Heart right ventricle (tissue), 16 donors: ENCODE data around the gene ADARB2. TPM values are rescaled to one million over a fixed set of nuclear protein-coding genes. Genes with fewer than 3 reads are reported as not detected.
"Not testable (repeated sequence)": the region's sequence is repeated elsewhere in the genome, so short reads cannot be mapped to it uniquely, and the experiment has no call there.

ENCODE experiments used
- ATAC-seq, 8 donors: fragments of 200-7000 bp; cut with Tn5 transposase; one replicate each; pipeline ENCODE4 v1.9.1; 2020; ENCODE audit warnings: mild to moderate bottlenecking in 8 of 8, moderate library complexity in 8 of 8, moderate number of reproducible peaks in 1 of 8
- DNase-seq, 2 donors: peaks; one replicate each; pipeline ENCODE4 v3.0.0-alpha.2; 2020
- H3K27ac ChIP-seq, 10 donors: fragments of 200-600 bp; sonication (generic) in 2 of 10; one replicate each; pipeline versions ENCODE4 v1.5.0 to v1.8.0; 2020 to 2022; ENCODE audit warnings: mild to moderate bottlenecking in 3 of 10
- H3K27me3 ChIP-seq, 7 donors: fragments of 200-600 bp; one replicate each; pipeline ENCODE4 v1.8.0; 2021 to 2022; ENCODE audit warnings: mild to moderate bottlenecking in 2 of 7
- H3K36me3 ChIP-seq, 9 donors: fragments of 200-600 bp; sonication (generic) in 1 of 9; one replicate each; pipeline versions ENCODE4 v1.5.0 to v1.8.0; 2020 to 2022; ENCODE audit warnings: mild to moderate bottlenecking in 2 of 9
- H3K4me1 ChIP-seq, 9 donors: fragments of 200-600 bp; sonication (generic) in 1 of 9; one replicate each; pipeline versions ENCODE4 v1.5.0 to v1.8.0; 2020 to 2022; ENCODE audit warnings: mild to moderate bottlenecking in 4 of 9
- H3K4me3 ChIP-seq, 10 donors: fragments of 200-600 bp; sonication (generic) in 2 of 10; one replicate each; pipeline versions ENCODE4 v1.5.0 to v1.8.0; 2020 to 2022; ENCODE audit warnings: mild to moderate bottlenecking in 7 of 10, moderate library complexity in 2 of 10
- H3K9me3 ChIP-seq, 11 donors: fragments of 200-600 bp in 10 of 11; sonication (generic) in 2 of 11; one replicate each; pipeline versions ENCODE4 v1.5.0 to v1.8.0; 2013 to 2022; ENCODE audit warnings: mild to moderate bottlenecking in 2 of 11, control low read depth in 1 of 11, moderate library complexity in 1 of 11
- WGBS, 2 donors: extraction: QIAGEN DNeasy Blood & Tissue Kit; methylation state at CpG; one replicate each; pipeline ENCODE4 v1.1.7; 2013; ENCODE audit warnings: inconsistent platforms in 1 of 2; 5-methylcytosine and 5-hydroxymethylcytosine counted together
- intact Hi-C, 10 donors: fragments of 100-400 bp; cut with DNase I; formaldehyde crosslinking; loops; one replicate each; pipeline versions ENCODE4 v1.11.1 to v1.14.2; 2022
- polyA plus RNA-seq, 2 donors: library from polyadenylated mRNA; stranded (reverse); fragments of 200-250 nt; gene quantifications; one replicate each; pipeline ENCODE4 v1.2.3, GENCODE V29; 2013
- total RNA-seq, 10 donors: library from RNA; stranded (reverse); fragmentation: NEBNext Ultra II Directional in 3 of 10; extraction: Animal tissue kit (Norgen Biotek cat#: 25700) in 3 of 10; gene quantifications; one replicate each; pipeline versions ENCODE4 v1.2.1 to v1.2.4, GENCODE V29; 2021 to 2023
- TF ChIP-seq, protein P1 (sequence below), 9 donors: fragments of 200-600 bp; sonication (generic) in 2 of 9; IDR thresholded peaks; one replicate each; pipeline versions ENCODE4 v1.5.0 to v1.8.0; 2021 to 2022; ENCODE audit warnings: antibody characterized with exemption in 9 of 9, mild to moderate bottlenecking in 5 of 9, moderate library complexity in 1 of 9
- donor health status: Arrhythmogenic right ventricular cardiomyopathy.
- donor health status: ischemic (EF 13 %, LVEDD 7.1; RV severe dilation, severe dysfunction).
- donor health status: healthy with polysubstance abuse.
- donor health status: DM: no; HTN: yes; CAD: no.
- donor health status: DM: no; HTN: no; CAD: no.
- donor health status: ischemic (EF 25% LVEDD 6.9; RV normal size, moderate dysfunction).
- donor health status: ischemic (EF 25% LVEDD 5.7; RV mildly dilated, moderate dysfunction).
- donor health status: healthy.
- donor health status: DM: yes; HTN: yes; CAD: no.
- donor health status: Ischemic cardiomyopathy.
- donor health status: ischemic (EF 35%, LVEDD 5.7; RV mildly dilated, moderate dysfunction).
- donor health status: nonischemic (EF 11% LVEDD 7.7; RV severe dilation, severe dysfunction).
- donor health status: DM: yes; HTN: yes; CAD: no.
- donor health status: PGD.
- donor health status: ischemic (EF 29% LVEDD 5.4; RV normal size, mild dysfunction).
- donor health status: nonischemic (EF 23%, LVEDD 6.1; RV moderate dilation, normal function).

Gene ADARB2
- total and polyA plus RNA-seq, 12 donors, result 0.08 to 0.47 (median 0.17) TPM; not detected in 2

DNA sequence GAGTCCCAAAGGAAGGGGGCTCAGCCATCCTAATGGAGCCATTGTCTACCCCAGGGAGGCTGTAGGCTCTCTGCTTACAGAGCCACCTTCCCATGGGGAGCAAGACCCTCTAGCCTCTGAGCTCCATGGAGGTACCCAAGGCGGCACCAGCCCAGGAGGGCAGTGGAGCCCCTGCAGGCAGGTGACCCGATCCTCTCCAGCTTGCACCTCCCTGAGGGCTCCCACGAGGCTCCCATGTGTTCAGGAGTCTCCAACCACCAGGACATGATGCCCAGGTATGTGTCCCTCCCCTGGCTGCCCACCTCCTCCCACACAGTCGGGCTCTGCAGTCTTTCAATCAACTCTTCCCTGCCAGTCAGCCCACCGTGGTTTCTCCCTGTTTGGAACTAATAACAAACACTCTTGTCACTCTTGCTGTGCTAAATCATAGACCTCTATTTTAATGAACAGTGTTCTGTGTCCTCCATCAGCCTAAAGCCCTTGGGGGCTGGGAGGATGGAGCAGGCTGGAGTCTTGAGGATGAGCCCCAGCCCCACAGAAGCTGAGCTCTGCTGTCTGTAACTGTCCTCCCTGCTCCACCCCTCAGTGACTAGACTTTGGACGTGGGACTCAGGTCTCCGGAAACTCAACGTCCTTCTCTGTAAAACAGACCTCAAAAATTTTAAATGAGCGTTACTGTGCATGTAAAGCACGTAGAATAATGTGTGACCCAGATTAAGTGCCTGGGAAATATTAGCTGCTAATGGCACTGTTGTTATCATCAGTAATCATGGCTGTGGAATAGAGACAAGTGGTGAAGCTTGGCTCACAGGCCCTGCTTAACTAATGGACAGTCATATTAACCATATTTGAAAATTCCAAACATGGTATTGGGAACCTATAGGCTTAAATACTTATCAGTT lies 382.3 kb downstream of the ADARB2 start:
- TF ChIP-seq, protein P1, sequence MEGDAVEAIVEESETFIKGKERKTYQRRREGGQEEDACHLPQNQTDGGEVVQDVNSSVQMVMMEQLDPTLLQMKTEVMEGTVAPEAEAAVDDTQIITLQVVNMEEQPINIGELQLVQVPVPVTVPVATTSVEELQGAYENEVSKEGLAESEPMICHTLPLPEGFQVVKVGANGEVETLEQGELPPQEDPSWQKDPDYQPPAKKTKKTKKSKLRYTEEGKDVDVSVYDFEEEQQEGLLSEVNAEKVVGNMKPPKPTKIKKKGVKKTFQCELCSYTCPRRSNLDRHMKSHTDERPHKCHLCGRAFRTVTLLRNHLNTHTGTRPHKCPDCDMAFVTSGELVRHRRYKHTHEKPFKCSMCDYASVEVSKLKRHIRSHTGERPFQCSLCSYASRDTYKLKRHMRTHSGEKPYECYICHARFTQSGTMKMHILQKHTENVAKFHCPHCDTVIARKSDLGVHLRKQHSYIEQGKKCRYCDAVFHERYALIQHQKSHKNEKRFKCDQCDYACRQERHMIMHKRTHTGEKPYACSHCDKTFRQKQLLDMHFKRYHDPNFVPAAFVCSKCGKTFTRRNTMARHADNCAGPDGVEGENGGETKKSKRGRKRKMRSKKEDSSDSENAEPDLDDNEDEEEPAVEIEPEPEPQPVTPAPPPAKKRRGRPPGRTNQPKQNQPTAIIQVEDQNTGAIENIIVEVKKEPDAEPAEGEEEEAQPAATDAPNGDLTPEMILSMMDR (IDR thresholded peaks at IDR 0.05), result no peak
- H3K4me1 ChIP-seq, result no peaks in the 10 kb centered on the region
- H3K36me3 ChIP-seq, result no peaks in the 10 kb centered on the region
- ATAC-seq (no peak), DNase-seq (no peak)
- no peaks in the 10 kb centered on the region for H3K9me3 ChIP-seq
- H3K4me3 ChIP-seq, result no peak overlapping the region
- peaks cover 0 to 43% (median 22%) of the 10 kb centered on the region in 7 donors for H3K27me3 ChIP-seq
- H3K27ac ChIP-seq, result no peak overlapping the region
- WGBS, 2 donors, result 64 to 71% methylated on average over 10 of the region's 10 CpGs
- intact Hi-C loops, result loop anchor here in 1 of 10 donors (2.0 kb wide), 1 partner anchor 32 kb away; no protein-coding TSS in a partner anchor

DNA sequence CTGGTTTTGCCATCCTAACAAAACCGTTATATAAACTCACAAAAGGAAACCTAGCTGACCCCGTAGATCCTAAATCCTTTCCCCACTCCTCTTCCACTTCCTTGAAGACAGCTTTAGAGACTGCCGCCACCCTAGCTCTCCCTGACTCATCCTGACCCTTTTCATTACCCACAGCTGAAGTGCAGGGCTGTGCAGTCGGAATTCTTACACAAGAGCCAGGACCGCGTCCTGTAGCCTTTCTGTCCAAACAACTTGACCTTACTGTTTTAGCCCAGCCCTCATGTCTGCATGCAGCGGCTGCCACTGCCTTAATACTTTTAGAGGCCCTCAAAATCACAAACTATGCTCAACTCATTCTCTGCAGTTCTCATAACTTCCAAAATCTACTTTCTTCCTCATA lies 385.0 kb downstream of the ADARB2 start:
- H3K36me3 ChIP-seq, H3K4me3 ChIP-seq, H3K27ac ChIP-seq, intact Hi-C loops, H3K9me3 ChIP-seq, H3K4me1 ChIP-seq, ATAC-seq, DNase-seq: not testable (repeated sequence)
- H3K27me3 ChIP-seq, result peaks cover 0 to 25% (median 19%) of the 10 kb centered on the region in 7 donors
- 81 to 86% methylated on average over 7 of the region's 7 CpGs for WGBS, 2 donors

DNA sequence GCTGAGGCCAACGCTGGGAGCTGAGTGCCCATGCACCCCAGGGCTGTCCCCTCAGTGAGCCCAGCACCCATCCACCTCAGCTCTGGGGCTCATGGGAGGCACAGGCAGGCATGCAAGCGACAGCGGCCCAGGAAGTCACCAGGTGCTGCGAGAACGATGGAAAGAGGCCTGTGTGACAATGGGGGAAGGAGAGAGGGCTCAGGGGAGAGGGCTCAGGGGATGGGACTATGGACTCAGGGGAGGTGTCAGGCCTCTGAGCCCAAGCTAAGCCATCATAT lies 388.6 kb downstream of the ADARB2 start:
- H3K27me3 ChIP-seq, result peaks cover 0 to 9% (median 0%) of the 10 kb centered on the region in 7 donors
- DNase-seq (no peak), ATAC-seq (no peak)
- TF ChIP-seq, protein P1 (IDR thresholded peaks at IDR 0.05), result no peak
- peaks cover 0 to 4% (median 0%) of the 10 kb centered on the region in 9 donors for H3K4me1 ChIP-seq
- H3K36me3 ChIP-seq, result no peaks in the 10 kb centered on the region
- WGBS, 2 donors, result 84 to 90% methylated on average over 5 of the region's 5 CpGs
- no peak overlapping the region for H3K27ac ChIP-seq
- no peaks in the 10 kb centered on the region for H3K9me3 ChIP-seq
- no peak overlapping the region for H3K4me3 ChIP-seq
- intact Hi-C loops, result no loop called here

DNA sequence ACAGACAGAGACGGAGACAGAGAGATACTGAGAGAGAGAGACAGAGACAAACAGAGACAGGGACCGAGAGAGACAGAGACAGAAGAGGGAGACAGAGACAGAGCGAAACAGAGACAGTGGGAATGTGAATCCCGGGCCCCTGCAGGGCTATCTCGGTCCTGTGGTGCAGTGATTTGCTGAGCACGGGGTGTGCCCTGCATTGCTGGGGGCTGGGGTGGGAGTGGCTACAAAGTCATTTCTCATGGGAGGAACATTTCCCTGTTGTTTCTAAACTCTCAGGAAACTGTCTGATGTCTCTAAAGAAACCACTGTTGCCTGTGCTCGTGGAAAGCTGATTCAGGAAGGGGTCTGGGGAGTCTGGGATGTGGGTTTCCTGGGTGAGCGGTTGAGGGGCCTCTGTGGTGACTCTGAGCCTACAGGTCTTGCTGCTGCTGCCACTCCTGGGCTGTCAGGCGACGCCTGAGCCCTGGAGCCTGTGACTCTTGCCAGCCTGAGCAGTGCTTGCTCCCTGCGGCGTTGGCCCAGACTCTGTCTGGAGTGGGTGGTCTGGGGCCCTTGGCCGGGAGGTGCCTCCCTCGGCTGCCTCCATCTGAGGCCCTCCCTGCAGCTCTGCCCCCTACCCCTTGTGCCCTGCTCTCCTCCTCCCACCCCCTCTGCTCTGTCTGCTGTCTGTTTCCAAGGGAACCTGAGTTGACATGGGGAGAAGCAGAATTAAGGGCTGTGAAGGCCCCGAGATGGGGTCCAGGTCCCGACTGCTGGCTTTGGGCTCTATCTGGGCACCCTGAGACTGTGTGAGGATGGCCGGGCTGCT lies 389.2 kb downstream of the ADARB2 start:
- TF ChIP-seq, protein P1 (IDR thresholded peaks at IDR 0.05), result no peak
- Histone ChIP-seq H3K4me1 (peaks cover 0 to 4% (median 0%) of the 10 kb centered on the region in 9 donors), H3K27me3 (peaks cover 0 to 9% (median 0%) of the 10 kb centered on the region in 7 donors), H3K27ac (no peak overlapping the region), H3K9me3 (no peaks in the 10 kb centered on the region), H3K36me3 (no peaks in the 10 kb centered on the region), H3K4me3 (no peak overlapping the region)
- intact Hi-C loops, result no loop called here
- ATAC-seq (no peak), DNase-seq (no peak)
- WGBS, 2 donors, result 54 to 61% methylated on average over 17 of the region's 17 CpGs
